Measurements from ENCODE around the gene REN. TPM values are rescaled to one million over a fixed set of nuclear protein-coding genes. Genes with fewer than 3 reads are reported as not detected.
A peak's percentile ranks its signal among the peaks of the same experiment; 100 is the strongest.

REN gene
- total RNA-seq, 1 experiment from 2014 or later, result not detected

- H3K9me3 Mint-ChIP-seq, result peaks cover 4 to 19% of the 10 kb centered on the region in 2 experiments; a peak in 3 of 5 replicates
- no peak overlapping the region for H4K91ac ChIP-seq (ENCODE audit: insufficient read length, low read depth, low read length)
- H4K5ac ChIP-seq (ENCODE audit: insufficient read length, low read depth, low read length), result no peak overlapping the region
- H3K27me3 ChIP-seq (ENCODE audit: insufficient read depth, low read length), result no peaks in the 10 kb centered on the region
- no peak overlapping the region for H3K56ac ChIP-seq (ENCODE audit: insufficient read length, low read depth, low read length)
- no peaks in the 10 kb centered on the region for H3K23me2 ChIP-seq (ENCODE audit: insufficient read length, low read depth, low read length, poor library complexity, severe bottlenecking)
- no peak overlapping the region for H3K4me3 Mint-ChIP-seq
- no peaks in the 10 kb centered on the region for H4K20me1 ChIP-seq (ENCODE audit: control insufficient read depth, insufficient read depth, insufficient read length)
- H3T11ph ChIP-seq (ENCODE audit: low read length), result no peak overlapping the region
- H3K27me3 Mint-ChIP-seq (ENCODE audit: low read depth), result peaks cover 36% of the 10 kb centered on the region
- H2BK120ac ChIP-seq (ENCODE audit: low read depth, low read length, poor library complexity, severe bottlenecking), result no peak overlapping the region
- WGBS (ENCODE audit: extremely low coverage, insufficient read length, low lambda C conversion rate), result no CpG with 5 or more reads among the region's 7 CpGs
- no peak overlapping the region; the same call in 1 of the 2 replicates for H3K14ac ChIP-seq (ENCODE audit: insufficient read depth, low read length)
- H3K4me1 Mint-ChIP-seq, result no peaks in the 10 kb centered on the region
- H3K36me3 Mint-ChIP-seq (ENCODE audit: insufficient read depth in 1 of 3, low read depth in 3 of 3), result peaks cover 0 to 4% (median 0%) of the 10 kb centered on the region in 3 experiments; a peak in 2 of 7 replicates
- no peak overlapping the region for H2AFZ ChIP-seq (ENCODE audit: low read length)
- peak overlapping the region in 1 of 3 experiments; percentile 20; a peak in 1 of 7 replicates for H3K27ac Mint-ChIP-seq
- H2BK15ac ChIP-seq (ENCODE audit: low read depth, low read length), result no peak overlapping the region
- H3K4ac ChIP-seq (ENCODE audit: low read depth, low read length), result no peak overlapping the region
- H3K18ac ChIP-seq (ENCODE audit: insufficient read length, low read depth, low read length), result no peak overlapping the region
- H2BK20ac ChIP-seq (ENCODE audit: low read depth, low read length, poor library complexity, severe bottlenecking), result no peak overlapping the region
- no peaks in the 10 kb centered on the region for H3K79me2 ChIP-seq (ENCODE audit: insufficient read depth, low read length)
- H3K79me1 ChIP-seq (ENCODE audit: insufficient read depth, low read depth, low read length, poor library complexity, severe bottlenecking), result no peaks in the 10 kb centered on the region
- H2BK12ac ChIP-seq (ENCODE audit: insufficient read length, low read depth, low read length), result no peak overlapping the region
- no peak overlapping the region for H3K4me2 ChIP-seq (ENCODE audit: insufficient read depth, insufficient read length, low read length)
- H3K27ac ChIP-seq (ENCODE audit: insufficient read length, low read depth, low read length), result no peak overlapping the region
- no peaks in the 10 kb centered on the region for H3K9me3 ChIP-seq (ENCODE audit: control insufficient read depth, low read depth, low read length)
- H3K9ac ChIP-seq (ENCODE audit: extremely low read depth, insufficient read length, low read length), result no peak overlapping the region
- H2AK5ac ChIP-seq (ENCODE audit: insufficient read length, low read length), result no peak overlapping the region
- TF ChIP-seq, protein P1, sequence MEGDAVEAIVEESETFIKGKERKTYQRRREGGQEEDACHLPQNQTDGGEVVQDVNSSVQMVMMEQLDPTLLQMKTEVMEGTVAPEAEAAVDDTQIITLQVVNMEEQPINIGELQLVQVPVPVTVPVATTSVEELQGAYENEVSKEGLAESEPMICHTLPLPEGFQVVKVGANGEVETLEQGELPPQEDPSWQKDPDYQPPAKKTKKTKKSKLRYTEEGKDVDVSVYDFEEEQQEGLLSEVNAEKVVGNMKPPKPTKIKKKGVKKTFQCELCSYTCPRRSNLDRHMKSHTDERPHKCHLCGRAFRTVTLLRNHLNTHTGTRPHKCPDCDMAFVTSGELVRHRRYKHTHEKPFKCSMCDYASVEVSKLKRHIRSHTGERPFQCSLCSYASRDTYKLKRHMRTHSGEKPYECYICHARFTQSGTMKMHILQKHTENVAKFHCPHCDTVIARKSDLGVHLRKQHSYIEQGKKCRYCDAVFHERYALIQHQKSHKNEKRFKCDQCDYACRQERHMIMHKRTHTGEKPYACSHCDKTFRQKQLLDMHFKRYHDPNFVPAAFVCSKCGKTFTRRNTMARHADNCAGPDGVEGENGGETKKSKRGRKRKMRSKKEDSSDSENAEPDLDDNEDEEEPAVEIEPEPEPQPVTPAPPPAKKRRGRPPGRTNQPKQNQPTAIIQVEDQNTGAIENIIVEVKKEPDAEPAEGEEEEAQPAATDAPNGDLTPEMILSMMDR (conservative IDR thresholded peaks at IDR 0.05), result no peak
- DNase-seq, result no peak
- H3K23ac ChIP-seq (ENCODE audit: insufficient read length, low read depth, low read length), result no peak overlapping the region
- H3K4me1 ChIP-seq (ENCODE audit: insufficient read depth, low read length), result no peaks in the 10 kb centered on the region
- no peak overlapping the region for H2BK5ac ChIP-seq (ENCODE audit: insufficient read length, low read length)
- H4K8ac ChIP-seq (replicated peaks; ENCODE audit: insufficient read length, low read depth, low read length), result no peak overlapping the region
These were observed 12.5 kb upstream of the REN start for GRCh38 chr1:204178487-204179281.

Measured in H9 (cell line).